Stimulated activated CD4-positive, alpha-beta T cell treated with anti-CD3 and anti-CD28 coated beads, Interleukin-1b, Interleukin-23, amount 100 ng/mL, for 1 hour (primary cell): ENCODE measurements around the gene TAF4.
A peak's percentile ranks its signal among the peaks of the same experiment; 100 is the strongest.

Experiments used
- DNase-seq, 2 donors: peaks; one replicate each; pipeline ENCODE4 v3.0.0-alpha.2; 2020; ENCODE audit warnings: low read depth in 2 of 2

The TAF4 gene

DNA sequence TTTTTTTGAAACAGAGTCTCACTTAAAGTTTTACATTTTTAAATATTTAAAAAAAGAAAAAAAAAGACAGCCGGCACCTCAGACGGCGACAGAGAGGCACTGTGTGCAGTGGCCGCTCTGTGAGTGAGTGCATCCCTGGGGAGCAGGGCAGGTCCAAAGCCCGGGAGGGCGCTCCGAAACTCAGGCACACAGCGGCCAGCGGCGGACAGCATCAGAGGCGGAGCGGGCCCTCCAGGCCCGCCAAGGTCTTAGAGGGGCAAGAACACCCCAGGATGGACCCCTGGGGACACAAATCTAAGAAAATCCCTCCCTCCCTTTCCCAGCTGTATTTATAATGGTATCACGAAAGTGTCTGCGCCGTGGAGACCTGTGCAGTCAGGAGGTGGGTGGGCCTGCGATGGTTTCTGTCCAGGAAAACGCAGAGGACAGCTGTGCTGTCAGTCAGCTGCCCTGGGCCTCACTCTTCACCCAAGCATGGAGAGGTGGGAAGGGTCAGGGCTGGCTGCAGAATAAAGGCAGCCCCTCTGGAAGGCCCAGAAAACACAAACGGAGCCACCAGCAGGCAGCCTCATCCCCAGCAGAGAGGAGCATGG, 43.8 kb downstream of the TAF4 start:
- DNase-seq = no peak

DNA sequence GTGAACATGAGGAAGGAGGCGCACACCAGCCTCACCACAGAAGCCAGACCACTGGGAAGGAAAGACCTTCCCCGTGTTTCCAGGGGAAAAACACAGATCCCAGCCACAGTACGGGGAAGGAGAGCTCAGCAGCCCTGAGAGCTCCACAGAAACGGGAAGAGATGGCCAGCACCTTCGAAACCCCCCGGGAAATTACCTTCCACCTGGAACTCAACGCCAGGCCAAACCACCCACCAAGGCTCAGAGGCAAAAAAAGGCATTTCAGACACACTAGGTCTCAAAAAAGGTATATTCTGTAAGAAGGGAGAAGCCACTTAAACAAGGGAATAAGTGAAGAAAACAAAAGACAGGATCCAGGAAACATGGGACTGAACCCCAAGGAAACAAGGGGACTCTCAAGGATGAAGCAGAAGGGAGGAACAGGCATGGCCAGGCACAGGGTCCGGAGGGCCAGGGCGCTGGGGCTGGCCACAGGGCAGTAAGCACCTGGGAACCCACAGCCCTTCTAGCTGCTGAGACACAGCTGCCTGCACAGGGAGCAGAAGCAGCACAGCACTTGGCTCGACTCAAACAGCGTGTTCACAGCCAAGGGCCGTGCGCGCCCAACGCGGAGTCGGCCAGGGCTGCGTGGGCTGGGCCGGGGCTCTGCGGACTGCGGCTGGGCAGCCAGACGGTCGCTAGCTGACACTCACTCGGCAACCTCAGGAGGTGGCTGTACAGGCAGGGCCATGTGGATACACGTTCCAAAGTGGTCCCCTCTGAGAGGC, 44.6 kb downstream of the TAF4 start:
- no peak for DNase-seq

DNA sequence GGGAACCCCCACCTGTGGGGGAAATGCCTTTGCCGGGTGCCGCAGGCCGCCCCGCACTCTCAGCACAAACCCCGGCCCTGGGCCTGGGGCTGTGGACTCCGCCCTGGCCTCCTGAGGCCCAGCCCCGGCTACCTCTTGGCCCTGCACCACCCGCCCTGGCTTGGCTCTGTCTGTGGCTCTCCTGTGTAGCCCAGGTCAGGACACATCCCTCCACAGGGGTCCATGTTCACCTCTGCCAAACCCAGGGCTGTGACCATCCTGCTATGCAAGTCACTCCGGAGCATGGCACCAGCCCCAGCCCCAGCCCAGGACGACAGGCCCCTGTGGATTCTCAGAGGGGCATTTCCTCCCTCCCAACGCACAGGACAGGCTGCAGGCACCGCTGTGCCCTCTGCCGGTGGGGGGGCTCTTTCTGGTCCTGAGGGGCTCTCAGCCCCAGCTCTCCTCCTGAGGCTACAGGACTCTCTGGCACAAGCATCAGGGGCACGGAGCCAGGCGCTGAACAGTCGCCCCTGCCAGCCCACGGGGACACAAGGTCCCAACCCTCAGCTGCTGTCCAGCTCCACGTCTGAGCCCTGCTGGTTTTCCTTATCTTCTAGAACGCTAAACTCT, 45.7 kb downstream of the TAF4 start:
- DNase-seq = no peak

DNA sequence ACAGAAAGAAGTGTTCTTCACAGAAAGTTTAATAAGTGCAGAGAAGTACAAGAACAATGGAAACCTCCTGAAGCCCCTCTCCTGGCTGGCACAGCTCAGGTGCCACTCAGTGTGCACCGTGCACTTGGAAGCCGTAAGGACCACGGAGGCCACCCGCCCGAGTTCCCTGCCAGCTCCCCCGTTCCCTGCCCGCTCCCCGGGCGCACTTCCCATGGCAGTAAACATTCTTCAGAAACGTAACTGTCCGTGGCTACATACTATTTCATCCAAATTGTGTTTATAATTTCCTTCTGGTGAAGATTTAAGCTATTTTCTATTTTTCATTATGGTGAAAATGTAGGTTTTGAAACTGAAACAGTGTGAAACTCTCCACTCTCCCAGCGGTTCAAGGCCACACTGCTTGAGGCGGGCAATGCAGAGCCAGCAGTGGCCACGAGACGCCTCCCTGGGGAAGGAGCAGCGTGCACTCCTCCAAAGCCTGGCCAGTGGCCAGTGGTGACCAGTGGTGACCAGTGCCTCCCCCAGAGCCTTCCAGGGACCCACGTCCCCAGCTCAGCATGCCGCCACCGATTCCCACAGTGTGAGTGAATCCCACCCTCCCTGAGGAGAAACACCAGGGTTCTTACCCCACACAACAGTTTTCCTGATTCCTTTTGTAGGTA, 46.4 kb downstream of the TAF4 start:
- no peak for DNase-seq

DNA sequence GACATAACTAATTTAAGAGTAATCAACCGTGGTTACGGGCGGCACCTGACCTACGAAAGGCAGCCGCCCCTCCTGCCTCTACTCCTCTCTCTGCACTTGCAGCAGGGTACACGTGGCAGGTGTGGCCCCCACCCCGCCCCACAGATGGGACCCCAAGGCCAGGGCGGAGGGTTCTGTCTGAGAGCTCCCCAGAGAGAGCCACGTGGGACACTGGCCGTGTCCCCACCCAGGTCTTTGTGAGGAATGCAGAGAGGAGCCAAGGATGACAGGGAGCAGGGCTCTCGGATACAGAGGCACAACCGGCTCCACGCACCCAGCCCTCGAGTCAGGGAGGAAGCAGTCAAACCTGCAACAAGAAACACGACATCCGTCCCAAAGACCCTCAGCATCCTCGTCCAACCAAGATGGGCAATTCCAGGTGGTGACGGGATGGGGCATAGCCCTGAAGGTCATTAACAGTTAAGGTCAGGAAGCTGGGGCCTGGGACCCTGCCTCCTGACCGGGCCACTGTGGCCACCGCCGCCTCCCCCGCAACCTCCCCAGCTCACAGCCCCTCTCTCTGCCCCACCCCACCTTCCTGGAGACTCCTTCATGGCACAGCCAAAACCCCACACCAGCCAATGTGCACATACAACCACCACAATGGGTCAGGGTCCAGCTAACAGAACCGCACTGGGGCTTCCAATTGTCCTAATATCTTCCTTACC, 47.1 kb downstream of the TAF4 start:
- DNase-seq = no peak

DNA sequence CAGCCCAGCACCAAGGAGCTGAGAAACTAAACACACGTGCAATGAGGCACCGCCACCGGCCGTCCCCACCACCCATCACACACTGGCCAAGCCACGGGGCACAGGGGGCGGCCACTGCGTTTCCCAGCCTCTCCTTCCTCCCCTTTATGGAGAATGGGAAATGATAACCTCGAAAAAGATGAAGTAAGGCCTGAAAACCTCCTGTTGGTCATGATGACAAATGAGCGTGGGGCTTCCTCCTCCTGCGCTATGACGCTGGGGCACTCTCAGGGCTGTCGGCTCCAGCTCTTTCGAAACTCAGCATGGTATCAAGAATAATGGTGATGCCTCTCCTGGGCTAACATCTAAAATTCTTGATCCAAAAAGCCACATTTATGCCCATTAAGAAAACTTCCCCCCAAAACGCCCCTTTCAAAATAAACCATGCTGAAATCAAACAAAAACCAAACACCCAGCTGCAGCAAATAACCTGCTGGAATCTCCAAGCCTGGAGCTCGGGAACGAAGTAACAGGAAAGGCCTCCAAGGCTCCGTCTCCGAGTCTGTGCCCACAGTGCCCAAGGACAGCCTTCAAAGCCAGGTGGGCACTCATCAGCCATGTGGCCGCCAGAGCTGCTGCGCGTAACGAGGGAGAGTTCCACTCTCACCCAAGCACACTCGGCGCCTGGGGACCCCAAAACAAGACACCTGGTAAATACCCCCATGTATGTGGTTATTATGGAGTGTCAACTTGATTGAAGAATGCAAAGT, 50.0 kb downstream of the TAF4 start:
- no peak for DNase-seq

DNA sequence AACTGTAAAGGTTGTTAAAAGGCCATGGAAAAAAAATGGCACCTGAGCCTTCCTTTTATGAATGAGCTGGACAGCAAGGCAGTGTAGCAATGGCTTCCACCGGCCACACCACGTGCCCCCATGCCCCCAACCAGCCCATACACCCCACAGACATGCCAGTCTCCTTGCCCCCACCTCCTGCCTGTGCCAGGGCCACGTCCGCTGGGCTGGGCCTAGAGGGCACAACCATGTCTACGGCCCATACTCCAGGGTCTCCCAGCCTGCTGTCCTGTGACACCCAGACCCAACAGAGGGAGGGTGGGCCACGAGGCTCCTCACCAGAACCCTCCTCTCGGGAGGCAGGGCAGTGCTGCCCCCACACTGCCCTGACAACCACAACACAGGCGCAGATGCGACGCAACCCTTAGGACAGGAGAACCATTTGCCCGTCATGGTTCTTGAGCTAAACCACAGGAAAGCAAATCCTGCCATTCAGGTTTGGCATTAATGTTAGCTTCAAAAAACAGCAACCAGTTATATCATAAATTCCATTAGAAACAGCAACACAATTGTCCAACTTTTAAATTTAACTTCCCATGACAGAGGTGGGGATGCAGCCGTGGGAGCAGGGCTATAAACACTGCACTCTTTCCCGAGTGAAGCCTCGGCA, 50.7 kb downstream of the TAF4 start:
- DNase-seq = no peak

DNA sequence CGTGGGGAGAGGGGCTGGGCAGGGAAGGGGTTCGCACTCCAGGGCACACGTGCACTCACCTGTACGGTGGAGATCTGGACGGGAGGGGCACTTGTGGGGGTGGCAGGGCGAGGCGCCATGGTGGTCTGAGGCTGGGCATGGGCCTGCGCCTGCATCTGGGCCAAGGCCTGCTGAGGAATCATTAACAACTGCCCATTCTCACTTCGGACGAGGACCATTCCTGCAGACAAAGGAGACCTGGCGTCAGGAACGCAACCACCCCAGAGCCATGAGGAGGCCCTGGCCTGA, 51.2 kb downstream of the TAF4 start:
- no peak for DNase-seq

DNA sequence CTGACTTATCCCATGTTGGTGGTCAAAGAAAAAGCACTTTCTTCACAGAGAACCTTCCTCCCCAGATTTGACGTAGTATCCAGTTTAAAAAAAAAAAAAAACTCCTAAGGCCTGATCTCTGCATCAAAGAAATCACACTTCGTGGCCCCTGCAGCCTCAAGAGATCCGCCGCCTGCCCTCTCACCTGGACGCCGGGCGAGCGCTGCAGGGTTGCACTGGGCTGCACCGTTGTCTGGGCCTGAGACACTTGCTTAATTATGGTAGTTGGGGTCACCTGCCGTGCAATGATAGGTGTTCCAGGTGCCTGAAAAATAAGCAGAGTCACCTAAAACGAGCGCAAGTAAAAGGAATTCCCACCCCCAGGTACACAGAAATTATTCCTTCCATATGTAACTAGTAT, 53.0 kb downstream of the TAF4 start:
- no peak for DNase-seq

DNA sequence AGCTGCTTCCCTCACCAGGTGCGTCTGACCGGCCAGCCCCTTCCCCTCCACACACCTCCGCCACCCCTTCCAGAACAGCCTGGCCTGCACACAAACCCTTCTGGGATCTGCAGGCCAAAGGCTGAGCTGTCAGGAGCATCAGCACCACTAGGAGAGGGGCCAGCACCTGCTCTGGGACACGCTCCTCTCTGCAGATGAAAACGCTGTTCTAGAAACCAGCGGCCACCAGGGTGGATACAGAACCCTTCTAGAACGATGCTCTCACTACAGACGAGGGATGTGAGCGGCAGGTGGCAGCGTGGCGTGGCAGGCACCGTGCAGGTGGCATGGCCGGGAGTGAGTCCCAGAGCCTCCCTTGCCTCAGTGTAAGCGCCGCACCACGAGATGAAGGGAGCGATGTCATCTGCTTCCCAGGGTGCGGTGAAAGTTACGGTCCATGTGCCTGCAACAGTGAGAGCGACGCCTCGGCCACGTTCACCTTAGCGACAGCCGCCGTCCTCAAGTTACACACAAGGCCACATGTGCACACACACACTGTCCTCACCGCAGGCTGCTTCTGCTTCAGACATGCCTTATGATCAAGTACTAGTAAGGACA, 53.6 kb downstream of the TAF4 start:
- no peak for DNase-seq

DNA sequence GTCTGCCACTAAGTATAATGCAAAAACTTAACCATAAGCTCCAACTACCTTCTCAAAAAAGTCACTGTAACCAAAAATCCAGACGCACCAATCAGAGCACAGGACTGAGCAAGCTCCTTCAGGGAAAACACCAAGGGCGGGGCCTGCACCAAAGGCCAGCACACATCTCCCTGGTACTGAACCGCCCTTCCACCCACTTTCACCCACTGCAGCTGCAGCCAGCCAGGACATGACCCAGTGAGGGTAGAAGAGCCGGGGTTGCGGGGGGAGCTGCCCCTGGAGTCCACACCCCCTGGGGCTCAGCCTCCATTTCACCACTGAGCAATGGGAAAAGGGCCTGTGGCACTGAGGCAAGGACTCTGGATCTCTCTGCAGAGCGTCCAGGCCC, 54.3 kb downstream of the TAF4 start:
- DNase-seq = no peak

DNA sequence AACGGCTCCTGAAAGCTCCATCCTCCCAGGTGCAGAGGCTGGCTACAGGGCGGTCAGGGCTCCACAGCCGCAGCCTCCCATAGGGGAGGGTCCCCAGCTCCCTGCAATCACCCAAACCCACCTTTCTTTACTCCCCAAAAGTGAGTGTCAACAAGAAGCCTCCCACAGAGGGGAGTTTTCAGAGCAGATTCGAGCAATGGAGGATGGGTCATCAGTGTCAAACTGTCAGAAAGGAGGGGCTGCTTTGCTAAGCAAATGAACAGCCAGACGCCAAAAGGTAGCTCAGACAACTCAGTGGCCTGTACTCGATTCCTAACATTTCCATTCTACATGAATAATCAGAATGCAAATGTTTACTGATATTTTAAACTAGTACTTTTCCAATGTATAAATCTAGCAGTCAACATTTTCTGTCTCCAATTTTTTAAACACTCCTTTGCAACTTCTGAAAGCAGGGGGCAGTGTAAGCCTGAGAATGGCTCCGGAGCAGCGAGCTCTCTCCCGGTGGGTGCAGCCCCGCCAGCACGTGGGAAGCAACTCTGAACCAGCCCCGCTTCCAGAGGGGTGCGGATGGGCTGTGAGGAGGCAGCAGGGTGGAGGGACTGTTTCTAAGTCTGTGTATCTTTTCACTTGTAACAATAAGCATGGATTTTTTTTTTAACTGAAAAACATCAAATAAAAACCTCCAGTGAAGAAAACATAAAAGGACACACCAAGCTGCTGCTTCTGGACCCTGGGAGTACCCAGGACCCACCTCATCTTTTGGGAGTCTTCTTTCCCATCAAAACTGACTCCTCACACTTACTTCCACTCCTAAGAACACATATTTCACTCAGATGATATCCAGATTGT, 54.9 kb downstream of the TAF4 start:
- DNase-seq = peak; percentile 19 to 25

DNA sequence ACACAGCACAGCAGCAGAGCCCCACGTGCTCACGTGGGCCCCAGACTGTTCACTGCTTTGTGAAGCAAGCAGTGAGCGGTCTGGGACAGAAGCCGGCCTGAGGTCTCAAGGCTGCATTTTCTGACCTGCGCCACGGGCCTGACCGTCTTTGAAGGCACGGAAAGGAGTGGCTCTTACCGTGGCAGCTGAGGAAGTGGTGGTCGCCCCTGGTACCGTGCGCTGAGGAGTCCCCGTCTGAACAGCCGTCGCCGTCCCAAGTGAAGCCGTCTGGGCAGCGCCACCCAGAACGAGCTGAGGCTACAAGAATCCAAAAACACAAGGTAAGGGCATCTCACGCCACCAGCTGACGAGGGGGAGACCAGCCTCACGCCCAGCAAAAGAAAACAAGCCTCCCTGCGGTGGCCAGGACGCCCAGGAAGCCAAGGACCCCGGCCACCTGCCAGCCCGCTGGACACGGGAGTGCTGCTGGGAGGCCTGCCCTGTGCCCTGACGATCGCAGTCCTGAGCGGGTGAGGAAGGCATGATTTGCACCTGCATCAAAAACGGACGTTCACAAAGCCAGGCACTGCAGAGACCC, 55.7 kb downstream of the TAF4 start:
- DNase-seq = no peak

DNA sequence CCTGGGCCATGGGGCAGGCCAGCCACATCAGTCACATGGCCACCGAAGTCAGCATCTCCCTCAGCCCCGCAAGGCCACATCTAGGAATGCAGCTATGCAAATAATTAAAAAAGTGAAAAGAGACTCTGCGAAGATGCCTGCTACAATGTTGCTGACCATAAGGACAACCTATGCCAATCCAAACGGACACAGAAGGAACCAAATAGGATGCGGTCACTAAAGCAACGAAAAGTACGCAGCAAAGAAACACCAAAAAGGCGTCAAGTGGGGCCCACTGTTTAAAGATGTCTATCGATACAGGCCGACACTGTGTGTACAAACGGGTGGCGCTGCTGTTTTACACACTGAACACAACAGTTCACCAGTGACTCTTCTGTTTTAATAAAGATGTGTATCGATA, 56.4 kb downstream of the TAF4 start:
- DNase-seq = no peak

DNA sequence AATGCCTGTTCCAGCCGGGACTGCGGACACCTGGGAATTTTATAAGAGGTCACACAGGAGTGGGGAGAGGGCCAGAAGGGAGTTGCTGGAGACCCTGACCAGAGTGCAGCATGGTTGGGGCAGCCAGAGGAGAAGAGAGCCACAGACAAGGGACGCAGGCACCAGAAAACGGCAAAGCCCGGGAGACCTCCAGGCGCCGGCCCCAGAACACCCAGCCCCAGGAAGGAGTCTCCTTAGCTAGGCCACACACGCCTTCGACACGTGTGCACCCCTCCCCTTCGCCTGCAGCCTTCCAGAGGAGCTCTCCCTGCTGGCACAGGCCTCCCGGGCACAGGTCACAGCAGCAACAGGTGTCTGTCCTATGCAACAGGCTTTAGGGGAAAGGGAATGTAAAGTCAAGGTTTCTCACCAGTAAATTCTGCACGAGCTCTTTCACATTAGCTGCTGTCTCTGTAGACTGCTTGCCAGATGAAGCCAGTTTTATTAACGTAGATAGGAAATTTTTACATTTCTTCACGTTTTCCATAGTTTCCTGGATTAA, 57.0 kb downstream of the TAF4 start:
- no peak for DNase-seq

DNA sequence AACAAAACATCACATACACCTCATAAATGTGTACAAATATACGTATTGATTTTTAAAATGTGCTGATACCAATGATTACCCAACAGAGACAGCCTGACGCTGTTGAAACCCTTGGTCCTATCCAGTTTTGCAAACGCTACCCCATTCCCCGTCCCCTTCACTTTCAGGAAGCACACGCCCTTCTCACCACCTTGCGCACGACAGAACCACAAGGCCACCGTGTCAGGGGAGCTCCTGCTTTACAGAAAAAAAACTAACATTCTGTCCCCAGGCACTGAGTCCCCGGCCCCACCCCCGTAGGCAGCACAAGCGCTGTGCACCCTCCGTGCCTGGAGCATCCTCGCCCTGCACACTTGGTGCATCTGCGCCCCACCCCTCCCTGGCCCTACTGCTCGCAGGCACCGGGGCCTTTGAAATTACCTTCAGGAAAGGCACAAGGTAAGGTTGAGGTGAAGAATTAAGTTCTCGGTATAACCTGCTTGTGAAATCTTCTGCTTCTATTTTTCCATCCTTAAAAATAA, 58.5 kb downstream of the TAF4 start:
- no peak for DNase-seq

DNA sequence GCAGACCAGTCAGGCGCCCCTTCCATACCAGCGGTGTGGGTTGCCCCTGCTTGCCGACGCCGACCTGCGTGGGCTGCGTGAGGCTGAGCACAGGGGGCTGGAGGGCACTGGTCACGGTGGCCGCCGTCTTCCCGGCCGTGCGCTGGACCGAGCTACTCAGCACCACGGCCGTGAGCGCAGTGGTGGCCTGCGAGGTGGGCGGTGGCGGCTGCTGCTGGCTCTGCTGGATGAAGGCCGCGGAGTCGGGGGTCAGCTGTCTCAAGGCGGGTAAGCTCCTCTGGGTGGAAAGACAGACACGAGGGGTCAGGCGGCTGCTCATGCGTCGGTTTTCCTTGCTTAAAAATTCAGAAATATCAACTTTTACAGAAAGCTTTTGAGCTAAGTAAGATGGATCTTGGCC, 59.2 kb downstream of the TAF4 start:
- no peak for DNase-seq

DNA sequence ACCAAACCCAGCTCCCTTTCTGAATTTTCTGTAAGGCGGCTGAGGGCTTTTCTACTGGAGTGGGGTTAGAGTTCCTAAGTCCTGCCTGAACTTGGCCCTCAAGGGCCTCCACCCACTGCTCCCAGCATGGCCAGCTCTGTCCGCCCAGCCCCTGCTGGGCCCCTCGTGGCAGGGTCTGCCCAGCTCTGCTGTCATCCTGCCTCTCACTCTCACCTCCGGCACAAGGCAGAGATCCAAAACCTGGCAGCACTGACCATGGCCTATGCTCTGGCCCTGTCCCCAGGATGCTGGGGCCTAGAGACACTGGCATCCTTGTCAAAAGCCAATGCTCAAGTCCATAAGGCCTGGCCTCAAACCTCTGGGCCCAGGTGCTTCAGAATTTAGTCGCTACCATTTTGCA, 61.1 kb downstream of the TAF4 start:
- no peak for DNase-seq
